Measurements from ENCODE around the gene CFAP221. TPM values are rescaled to one million over a fixed set of nuclear protein-coding genes. Genes with fewer than 3 reads are reported as not detected.

CFAP221 gene
- total RNA-seq, 1 donor from 2014 or later = 0.61 TPM

GRCh38 chr2:119548516-119549120 is 4.4 kb downstream of the CFAP221 start:
- TF ChIP-seq EZH2 (IDR thresholded peaks at IDR 0.05; ENCODE audit: insufficient read depth, low read length) (no peak), CTCF (IDR thresholded peaks at IDR 0.05; ENCODE audit: insufficient read depth, low read depth, low read length) (no peak)
- H3K36me3 Mint-ChIP-seq (ENCODE audit: low read depth, unreplicated experiment) = no peaks in the 10 kb centered on the region
- peaks cover 4% of the 10 kb centered on the region for H3K27me3 Mint-ChIP-seq (ENCODE audit: low read depth, unreplicated experiment)
- FAIRE-seq (no peak), DNase-seq (ENCODE audit: low read depth) (no peak)
- H4K20me1 ChIP-seq (ENCODE audit: insufficient read depth, low read length) = no peaks in the 10 kb centered on the region
- no peak overlapping the region for H3K27ac Mint-ChIP-seq (ENCODE audit: unreplicated experiment)
- H3K4me3 Mint-ChIP-seq (ENCODE audit: unreplicated experiment) = no peak overlapping the region
- H3K4me2 ChIP-seq (ENCODE audit: low read length) = no peak overlapping the region
- H3K9me3 ChIP-seq (ENCODE audit: insufficient read depth, low read depth, low read length) = peaks cover 3% of the 10 kb centered on the region
- H3K27me3 ChIP-seq (ENCODE audit: insufficient read depth, low read length) = peaks cover 4% of the 10 kb centered on the region
- H3K4me1 ChIP-seq (ENCODE audit: insufficient read depth, low read length) = no peaks in the 10 kb centered on the region
- H3K36me3 ChIP-seq (ENCODE audit: insufficient read depth, low read length) = no peaks in the 10 kb centered on the region
- no peak overlapping the region for H2AFZ ChIP-seq (ENCODE audit: low read depth, low read length)
- H3K27ac ChIP-seq (ENCODE audit: low read depth, low read length) = no peak overlapping the region
- H3K9ac ChIP-seq (ENCODE audit: low read length) = no peak overlapping the region
- no peak overlapping the region for H3K4me3 ChIP-seq (ENCODE audit: insufficient read depth, low read depth, low read length)
- peaks cover 15% of the 10 kb centered on the region for H3K4me1 Mint-ChIP-seq (ENCODE audit: low read depth, unreplicated experiment)
- H3K9me3 Mint-ChIP-seq (ENCODE audit: unreplicated experiment) = peaks cover 3% of the 10 kb centered on the region
- H3K79me2 ChIP-seq (ENCODE audit: insufficient read depth, low read length) = no peaks in the 10 kb centered on the region

GRCh38 chr2:119549241-119549640 is 5.0 kb downstream of the CFAP221 start:
- H3K9ac ChIP-seq (ENCODE audit: low read length) = no peak overlapping the region
- H3K4me3 ChIP-seq (ENCODE audit: insufficient read depth, low read depth, low read length) = no peak overlapping the region
- H3K36me3 ChIP-seq (ENCODE audit: insufficient read depth, low read length) = no peaks in the 10 kb centered on the region
- peaks cover 4% of the 10 kb centered on the region for H3K27me3 ChIP-seq (ENCODE audit: insufficient read depth, low read length)
- H3K9me3 ChIP-seq (ENCODE audit: insufficient read depth, low read depth, low read length) = peaks cover 3% of the 10 kb centered on the region
- H3K27ac ChIP-seq (ENCODE audit: low read depth, low read length) = no peak overlapping the region
- FAIRE-seq (no peak), DNase-seq (ENCODE audit: low read depth) (peak; percentile 73)
- peaks cover 15% of the 10 kb centered on the region for H3K4me1 Mint-ChIP-seq (ENCODE audit: low read depth, unreplicated experiment)
- peaks cover 3% of the 10 kb centered on the region for H3K9me3 Mint-ChIP-seq (ENCODE audit: unreplicated experiment)
- no peaks in the 10 kb centered on the region for H3K36me3 Mint-ChIP-seq (ENCODE audit: low read depth, unreplicated experiment)
- no peaks in the 10 kb centered on the region for H3K4me1 ChIP-seq (ENCODE audit: insufficient read depth, low read length)
- no peak overlapping the region for H3K4me3 Mint-ChIP-seq (ENCODE audit: unreplicated experiment)
- no peak overlapping the region for H2AFZ ChIP-seq (ENCODE audit: low read depth, low read length)
- H4K20me1 ChIP-seq (ENCODE audit: insufficient read depth, low read length) = no peaks in the 10 kb centered on the region
- H3K79me2 ChIP-seq (ENCODE audit: insufficient read depth, low read length) = no peaks in the 10 kb centered on the region
- TF ChIP-seq EZH2 (IDR thresholded peaks at IDR 0.05; ENCODE audit: insufficient read depth, low read length) = no peak
- TF ChIP-seq CTCF (IDR thresholded peaks at IDR 0.05; ENCODE audit: insufficient read depth, low read depth, low read length) = no peak
- no peak overlapping the region for H3K27ac Mint-ChIP-seq (ENCODE audit: unreplicated experiment)
- H3K4me2 ChIP-seq (ENCODE audit: low read length) = no peak overlapping the region
- peaks cover 7% of the 10 kb centered on the region for H3K27me3 Mint-ChIP-seq (ENCODE audit: low read depth, unreplicated experiment)

- FAIRE-seq = no peak
- peaks cover 3% of the 10 kb centered on the region for H3K9me3 Mint-ChIP-seq (ENCODE audit: unreplicated experiment)
- no peaks in the 10 kb centered on the region for H3K36me3 Mint-ChIP-seq (ENCODE audit: low read depth, unreplicated experiment)
These were observed 6.1 kb downstream of the CFAP221 start for GRCh38 chr2:119550346-119550745.

More at GRCh38 chr2:119550346-119550745, 6.1 kb downstream of the CFAP221 start:
- no peak overlapping the region for H3K4me2 ChIP-seq (ENCODE audit: low read length)
- H3K4me1 ChIP-seq (ENCODE audit: insufficient read depth, low read length) = no peaks in the 10 kb centered on the region
- no peak overlapping the region for H3K9ac ChIP-seq (ENCODE audit: low read length)
- H3K27ac ChIP-seq (ENCODE audit: low read depth, low read length) = no peak overlapping the region
- peaks cover 12% of the 10 kb centered on the region for H3K4me1 Mint-ChIP-seq (ENCODE audit: low read depth, unreplicated experiment)
- H3K36me3 ChIP-seq (ENCODE audit: insufficient read depth, low read length) = no peaks in the 10 kb centered on the region
- H4K20me1 ChIP-seq (ENCODE audit: insufficient read depth, low read length) = no peaks in the 10 kb centered on the region
- H3K79me2 ChIP-seq (ENCODE audit: insufficient read depth, low read length) = no peaks in the 10 kb centered on the region
- no peak overlapping the region for H3K4me3 ChIP-seq (ENCODE audit: insufficient read depth, low read depth, low read length)
- peaks cover 3% of the 10 kb centered on the region for H3K9me3 ChIP-seq (ENCODE audit: insufficient read depth, low read depth, low read length)
- no peak for DNase-seq (ENCODE audit: low read depth)
- no peak overlapping the region for H3K27ac Mint-ChIP-seq (ENCODE audit: unreplicated experiment)
- no peak overlapping the region for H3K4me3 Mint-ChIP-seq (ENCODE audit: unreplicated experiment)
- H3K27me3 ChIP-seq (ENCODE audit: insufficient read depth, low read length) = peaks cover 4% of the 10 kb centered on the region
- TF ChIP-seq EZH2 (IDR thresholded peaks at IDR 0.05; ENCODE audit: insufficient read depth, low read length) (no peak), CTCF (IDR thresholded peaks at IDR 0.05; ENCODE audit: insufficient read depth, low read depth, low read length) (no peak)
- no peak overlapping the region for H2AFZ ChIP-seq (ENCODE audit: low read depth, low read length)
- peaks cover 8% of the 10 kb centered on the region for H3K27me3 Mint-ChIP-seq (ENCODE audit: low read depth, unreplicated experiment)

Measured in astrocyte (in vitro differentiated cells and primary cell).